IPS-18a (cell line): ENCODE measurements around the gene CXCR6.
"Not testable (repeated sequence)": the region's sequence is repeated elsewhere in the genome, so short reads cannot be mapped to it uniquely, and the experiment has no call there.

Experiments used
- H3K27ac ChIP-seq: one replicate; pipeline ENCODE4 v1.5.1; 2013; ENCODE audit warnings: low read length
- H3K27me3 ChIP-seq: one replicate; pipeline ENCODE4 v1.6.1; 2013; ENCODE audit warnings: mild to moderate bottlenecking, low read length; ENCODE audit not compliant: control insufficient read depth, insufficient read depth
- H3K36me3 ChIP-seq: one replicate; pipeline ENCODE4 v1.6.1; 2013; ENCODE audit warnings: low read depth, low read length; ENCODE audit not compliant: control insufficient read depth
- H3K4me1 ChIP-seq: one replicate; pipeline ENCODE4 v1.6.1; 2013; ENCODE audit warnings: low read depth, low read length; ENCODE audit not compliant: control insufficient read depth
- H3K4me3 ChIP-seq: one replicate; pipeline ENCODE4 v1.5.1; 2013; ENCODE audit warnings: low read length
- H3K9ac ChIP-seq: one replicate; pipeline ENCODE4 v1.6.1; 2013; ENCODE audit warnings: mild to moderate bottlenecking, low read length, moderate library complexity
- H3K9me3 ChIP-seq: one replicate; pipeline ENCODE4 v1.6.1; 2013; ENCODE audit warnings: low read depth, low read length; ENCODE audit not compliant: control insufficient read depth

Gene CXCR6

DNA sequence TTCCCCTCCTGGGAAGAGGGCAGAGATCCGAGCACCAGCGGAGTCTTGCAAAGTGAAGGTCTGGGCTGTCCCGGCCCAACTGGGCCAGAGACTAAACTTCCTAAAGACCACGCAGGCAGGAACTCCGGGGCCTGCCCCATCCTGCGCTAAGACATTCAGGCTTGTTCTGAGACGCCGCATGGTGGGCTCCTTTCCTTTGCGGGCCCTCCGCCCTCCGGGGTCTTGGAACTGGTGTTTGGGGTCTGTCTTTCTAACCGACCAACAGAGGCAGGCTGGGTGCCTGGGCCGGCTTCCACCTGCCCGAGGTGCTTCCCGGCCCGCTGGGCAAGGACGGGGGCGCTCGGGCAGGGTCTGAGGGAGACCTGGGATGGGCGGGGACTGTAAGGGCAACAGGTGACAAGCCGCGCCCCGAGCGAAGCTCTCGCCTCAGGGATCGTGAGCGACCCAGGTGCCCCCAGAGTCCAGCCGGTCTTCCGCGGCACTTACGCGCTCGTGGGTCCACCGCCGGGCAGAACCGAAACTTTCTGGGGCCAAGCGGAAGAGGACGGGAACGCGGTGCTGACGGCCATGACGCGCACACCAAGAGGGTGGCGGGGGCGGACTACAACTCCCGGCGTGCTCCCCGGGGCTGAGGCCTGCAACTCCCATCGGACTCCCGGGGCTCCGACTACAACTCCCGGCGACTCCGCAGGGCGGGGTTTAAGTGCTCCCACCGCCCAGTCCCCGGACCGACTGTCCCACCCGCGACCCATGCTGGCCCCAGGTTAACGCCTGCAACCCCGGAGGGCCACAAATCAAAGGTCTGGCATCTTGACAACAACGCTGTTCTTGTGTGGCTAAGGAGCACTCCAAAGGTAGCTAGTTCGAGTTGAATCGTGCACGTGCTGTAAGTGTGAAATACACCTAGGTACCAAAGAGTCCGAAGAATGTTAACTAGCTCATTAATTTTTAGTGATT, 52.2 kb downstream of the CXCR6 start, which contains the start of gene FYCO1:
TSS of gene FYCO1 (minus strand) at position 589 of the 957 bp plus-strand sequence. CDS start 10,914 bp downstream, outside the sequence.
- Histone ChIP-seq H3K4me3 (peak within 1 kb of the TSS; percentile 87), H3K36me3 (no peaks in the 10 kb centered on the region), H3K27ac (no peak within 1 kb of the TSS), H3K27me3 (peaks cover 9% of the 10 kb centered on the region), H3K4me1 (peaks cover 16% of the 10 kb centered on the region), H3K9me3 (no peaks in the 10 kb centered on the region), H3K9ac (peak within 1 kb of the TSS; percentile 72)

DNA sequence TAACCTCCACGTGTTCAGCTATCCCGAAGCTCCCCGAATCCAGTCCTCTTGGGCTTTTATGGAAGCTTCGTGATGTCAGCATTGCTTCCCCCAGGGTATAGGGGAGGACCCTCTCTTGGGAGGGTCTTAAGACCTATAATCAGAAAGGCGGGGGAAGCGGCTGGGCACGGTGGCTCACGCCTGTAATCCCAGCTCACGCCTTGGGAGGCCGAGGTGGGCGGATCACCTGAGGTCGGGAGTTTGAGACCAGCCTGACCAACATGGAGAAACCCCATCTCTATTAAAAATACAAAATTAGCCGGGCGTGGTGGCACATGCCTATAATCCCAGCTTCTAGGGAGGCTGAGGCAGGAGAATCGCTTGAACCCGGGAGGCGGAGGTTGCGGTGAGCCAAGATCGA, 54.2 kb downstream of the CXCR6 start:
- H3K27ac ChIP-seq, H3K36me3 ChIP-seq, H3K4me3 ChIP-seq, H3K9me3 ChIP-seq, H3K9ac ChIP-seq, H3K27me3 ChIP-seq: not testable (repeated sequence)
- peaks cover 13% of the 10 kb centered on the region for H3K4me1 ChIP-seq

DNA sequence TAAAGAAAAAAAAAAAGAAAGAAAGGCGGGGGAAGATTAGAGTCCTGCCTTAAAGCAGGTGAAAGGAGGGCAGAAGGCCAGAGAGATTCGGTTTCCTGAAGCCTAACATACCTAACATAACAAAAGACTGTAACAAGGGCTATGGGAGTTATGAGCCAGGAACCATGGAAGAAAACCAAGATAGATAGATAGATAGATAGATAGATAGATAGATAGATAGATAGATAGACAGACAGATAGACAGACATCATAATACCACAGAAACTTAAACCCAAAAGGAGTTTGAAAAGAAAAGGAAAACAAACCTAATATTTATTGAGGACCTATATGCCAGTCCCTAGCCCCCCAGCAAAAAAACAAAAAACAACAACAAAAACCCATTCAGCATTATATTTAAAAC, 54.7 kb downstream of the CXCR6 start:
- Histone ChIP-seq H3K9me3 (no peaks in the 10 kb centered on the region), H3K9ac (no peak overlapping the region), H3K4me1 (peaks cover 8% of the 10 kb centered on the region), H3K27ac (no peak overlapping the region), H3K27me3 (peaks cover 9% of the 10 kb centered on the region), H3K4me3 (no peak overlapping the region), H3K36me3 (no peaks in the 10 kb centered on the region)
